GM12892 (cell line): ENCODE data around the gene SLC32A1.

ENCODE experiments used
- DNase-seq: peaks from one replicate; pipeline ENCODE4 v3.0.0; 2011; ENCODE audit not compliant: insufficient read length
- FAIRE-seq: peaks from 2 replicates; lab custom pipeline; 2011; peaks lifted over from hg19 to GRCh38; lab: Jason Lieb, UNC
- POLR2A ChIP-seq: IDR thresholded peaks from 2 replicates; pipeline ENCODE4 v1.6.1; 2011; ENCODE audit warnings: low read depth, low read length, control low read depth
- POLR2AphosphoS5 ChIP-seq: IDR thresholded peaks from 2 replicates; pipeline ENCODE4 v1.6.1; 2011; ENCODE audit warnings: low read depth, low read length, control low read depth
- TAF1 ChIP-seq: IDR thresholded peaks from 2 replicates; pipeline ENCODE4 v1.6.1; 2011; ENCODE audit warnings: low read depth, mild to moderate bottlenecking, control low read depth, low read length, borderline replicate concordance

SLC32A1 gene

GRCh38 chr20:38727607-38728190, 3.4 kb downstream of the SLC32A1 start:
- TF ChIP-seq POLR2AphosphoS5: no peak
- TF ChIP-seq TAF1: no peak
- no peak for TF ChIP-seq POLR2A
- DNase-seq: no peak
- no peak for FAIRE-seq

DNA sequence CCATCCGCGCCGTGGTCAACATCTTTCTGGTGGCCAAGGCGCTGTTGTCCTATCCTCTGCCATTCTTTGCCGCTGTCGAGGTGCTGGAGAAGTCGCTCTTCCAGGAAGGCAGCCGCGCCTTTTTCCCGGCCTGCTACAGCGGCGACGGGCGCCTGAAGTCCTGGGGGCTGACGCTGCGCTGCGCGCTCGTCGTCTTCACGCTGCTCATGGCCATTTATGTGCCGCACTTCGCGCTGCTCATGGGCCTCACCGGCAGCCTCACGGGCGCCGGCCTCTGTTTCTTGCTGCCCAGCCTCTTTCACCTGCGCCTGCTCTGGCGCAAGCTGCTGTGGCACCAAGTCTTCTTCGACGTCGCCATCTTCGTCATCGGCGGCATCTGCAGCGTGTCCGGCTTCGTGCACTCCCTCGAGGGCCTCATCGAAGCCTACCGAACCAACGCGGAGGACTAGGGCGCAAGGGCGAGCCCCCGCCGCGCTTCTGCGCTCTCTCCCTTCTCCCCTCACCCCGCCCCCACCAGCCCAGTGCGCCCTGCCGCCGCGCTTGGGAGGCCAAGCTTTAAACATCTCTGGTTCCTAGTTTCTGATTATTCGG, 4.0 kb downstream of the SLC32A1 start:
- TF ChIP-seq POLR2A (no peak), POLR2AphosphoS5 (no peak), TAF1 (no peak)
- no peak for FAIRE-seq
- no peak for DNase-seq

GRCh38 chr20:38728911-38729642, 4.8 kb downstream of the SLC32A1 start:
- no peak for FAIRE-seq
- TF ChIP-seq TAF1 (no peak), POLR2A (no peak), POLR2AphosphoS5 (no peak)
- peak; percentile 20 for DNase-seq

DNA sequence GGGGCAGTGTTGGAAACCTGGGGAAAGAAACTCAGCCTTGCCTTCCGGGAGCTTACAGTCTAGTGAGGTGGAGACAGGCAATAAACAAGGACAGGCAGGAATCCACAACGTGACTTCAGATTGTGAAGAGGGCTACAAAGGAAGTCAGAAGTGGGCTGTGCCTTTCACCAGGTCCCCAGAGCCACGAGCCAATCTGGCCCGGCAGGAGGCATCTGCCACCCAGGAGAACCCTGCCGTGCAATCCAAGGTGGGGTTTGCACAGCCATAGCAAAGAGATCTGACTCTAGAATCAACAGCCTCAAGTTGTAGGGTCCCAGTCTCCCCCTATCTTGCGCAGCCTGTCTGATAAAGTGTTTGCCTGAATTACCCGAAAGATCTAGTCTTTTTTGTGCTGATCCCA, 5.5 kb downstream of the SLC32A1 start:
- TF ChIP-seq POLR2AphosphoS5: no peak
- no peak for TF ChIP-seq TAF1
- no peak for TF ChIP-seq POLR2A
- FAIRE-seq (no peak), DNase-seq (no peak)

GRCh38 chr20:38730167-38730988, 6.1 kb downstream of the SLC32A1 start:
- DNase-seq (no peak), FAIRE-seq (no peak)
- TF ChIP-seq TAF1: no peak
- no peak for TF ChIP-seq POLR2AphosphoS5
- no peak for TF ChIP-seq POLR2A

DNA sequence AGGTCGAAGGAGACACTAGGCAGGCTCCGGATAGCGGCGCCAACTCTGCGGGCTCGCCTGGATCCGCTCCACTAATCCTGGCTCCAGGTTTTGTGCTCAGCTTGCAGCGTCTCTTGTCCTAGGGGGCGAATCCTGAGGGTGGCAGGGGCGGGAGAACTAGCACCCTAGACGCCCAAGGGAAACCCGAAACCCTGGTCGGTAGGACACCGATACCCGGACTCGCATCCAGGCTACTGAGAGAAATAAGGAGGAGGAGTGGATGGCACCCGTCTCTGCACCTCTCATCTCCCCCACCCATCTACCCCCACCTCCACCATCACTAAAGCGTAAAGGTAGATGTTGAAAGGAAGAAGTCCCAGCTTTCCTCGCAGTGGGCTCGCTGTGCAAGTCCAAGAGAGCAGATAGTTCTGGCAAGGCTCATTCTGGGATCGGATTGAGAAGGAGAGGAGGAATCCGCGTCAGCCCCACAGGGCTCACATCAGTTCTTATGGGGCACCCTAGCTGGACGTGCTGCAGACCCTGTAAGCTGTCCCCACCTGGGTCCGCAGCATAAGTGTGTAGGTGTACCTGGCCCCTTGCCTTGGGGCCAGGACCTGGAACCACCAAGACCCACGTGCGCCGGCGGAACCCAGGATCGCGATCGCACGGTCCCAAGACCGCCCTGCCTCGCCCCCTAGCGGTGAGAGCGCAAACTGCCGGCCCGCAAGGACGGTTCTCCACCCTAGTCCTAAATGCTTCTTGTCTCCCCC, 6.9 kb downstream of the SLC32A1 start:
- TF ChIP-seq TAF1 (no peak), POLR2AphosphoS5 (no peak)
- FAIRE-seq (peak; percentile 91), DNase-seq (peak; percentile 72)

GRCh38 chr20:38731738-38732113, 7.4 kb downstream of the SLC32A1 start:
- no peak for FAIRE-seq

DNA sequence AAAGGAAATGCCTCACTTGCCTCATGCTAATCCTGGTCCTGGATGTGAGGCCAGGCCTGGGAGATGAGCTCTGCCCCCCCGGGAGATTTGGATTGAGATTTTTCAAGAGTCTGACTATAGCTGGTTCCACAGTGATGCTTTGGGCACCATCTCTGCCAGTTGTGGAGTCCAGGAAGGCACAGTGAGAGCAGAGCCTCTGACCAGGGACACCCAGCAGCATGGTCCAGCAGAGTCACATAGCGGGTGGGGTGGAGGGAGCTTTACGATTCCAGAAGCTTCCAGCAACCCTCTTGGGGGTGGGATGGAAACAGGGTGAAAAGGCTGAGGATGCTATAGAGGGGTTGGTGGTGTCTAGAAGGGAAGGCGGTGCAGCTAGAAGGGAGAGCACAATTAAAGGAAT, 8.7 kb downstream of the SLC32A1 start:
- no peak for FAIRE-seq
- TF ChIP-seq TAF1: no peak
- no peak for TF ChIP-seq POLR2A
- no peak for TF ChIP-seq POLR2AphosphoS5
- no peak for DNase-seq

More at GRCh38 chr20:38731738-38732113, 7.4 kb downstream of the SLC32A1 start:
- DNase-seq: no peak
- TF ChIP-seq POLR2A: no peak
- no peak for TF ChIP-seq TAF1
- TF ChIP-seq POLR2AphosphoS5: no peak

DNA sequence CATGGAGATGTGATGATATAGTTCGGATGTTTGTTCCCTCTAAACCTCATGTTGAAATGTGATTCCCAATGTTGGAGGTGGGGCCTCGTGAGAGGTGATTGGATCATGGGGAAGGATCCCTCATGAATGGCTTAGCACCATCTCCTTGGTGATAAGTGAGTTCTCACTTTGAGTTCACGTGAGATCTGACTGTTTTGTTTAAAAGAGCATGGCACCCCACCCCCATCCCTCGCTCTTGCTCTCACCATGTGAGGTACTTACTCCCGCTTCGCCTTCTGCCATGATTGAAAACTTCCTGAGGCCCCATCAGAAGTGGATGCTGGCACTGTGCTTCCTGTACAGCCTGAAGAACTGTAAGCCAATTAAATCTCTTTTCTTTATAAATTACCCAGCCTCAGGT, 10.9 kb downstream of the SLC32A1 start:
- TF ChIP-seq POLR2A (no peak), TAF1 (no peak), POLR2AphosphoS5 (no peak)
- DNase-seq: no peak
- FAIRE-seq: no peak

GRCh38 chr20:38737887-38738286, 13.6 kb downstream of the SLC32A1 start:
- TF ChIP-seq TAF1 (no peak), POLR2AphosphoS5 (no peak), POLR2A (no peak)
- FAIRE-seq (no peak), DNase-seq (no peak)

GRCh38 chr20:38745757-38746156, 21.5 kb downstream of the SLC32A1 start:
- TF ChIP-seq POLR2AphosphoS5: no peak
- no peak for DNase-seq
- FAIRE-seq: no peak
